Activated CD4-positive, CD25-positive, alpha-beta regulatory T cell treated with anti-CD3 and anti-CD28 coated beads, Interleukin-2, amount 50 U/mL, for 16 hours (primary cell): ENCODE data around the gene SHISA7.

Experiments
- DNase-seq: peaks from one replicate; pipeline ENCODE4 v3.0.0-alpha.2; 2020; ENCODE audit warnings: low read depth, low spot score

Gene SHISA7

DNA sequence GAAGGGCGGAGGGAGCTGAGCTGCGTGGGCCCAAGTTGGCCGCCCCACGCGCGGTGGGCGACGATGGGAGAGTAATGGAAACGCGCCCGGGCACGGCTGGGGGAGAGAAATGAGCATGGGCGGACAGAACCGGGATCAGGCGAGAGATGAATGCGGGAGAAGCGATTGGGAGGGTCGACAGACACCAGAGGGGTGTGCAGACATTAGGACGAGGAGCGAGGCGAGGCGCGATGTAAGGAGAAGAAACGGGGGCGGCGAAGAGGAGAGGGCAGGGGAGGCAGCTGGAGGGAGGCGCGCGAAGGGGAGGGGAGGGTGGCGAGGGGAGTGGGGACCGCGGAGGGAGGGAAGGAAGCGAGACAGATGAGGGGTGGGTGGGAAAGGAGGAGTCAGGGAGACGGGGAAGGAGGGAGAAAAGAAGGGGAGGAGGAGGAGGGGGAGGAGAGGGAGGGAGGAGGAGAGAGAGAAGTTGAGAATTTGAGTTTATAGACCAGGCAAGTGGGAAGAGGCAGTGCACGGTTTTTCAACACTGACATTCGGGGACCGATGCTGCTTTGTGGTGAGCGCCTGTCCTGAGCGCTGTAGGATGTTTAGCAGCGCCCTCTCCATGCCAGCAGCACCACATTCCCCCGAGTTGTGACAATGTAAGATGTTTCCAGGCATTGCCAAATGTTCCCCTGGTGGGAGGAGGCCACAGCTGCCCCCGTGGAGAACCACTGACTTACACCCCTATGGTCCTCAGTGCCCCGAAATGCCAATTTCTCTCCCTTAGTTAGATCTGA lies at the start of gene SHISA7:
Gene SHISA7, minus strand, starts transcription at position 256 of the 779 bp plus-strand sequence. CDS start 437 bp downstream, outside the sequence.
- no peak for DNase-seq

DNA sequence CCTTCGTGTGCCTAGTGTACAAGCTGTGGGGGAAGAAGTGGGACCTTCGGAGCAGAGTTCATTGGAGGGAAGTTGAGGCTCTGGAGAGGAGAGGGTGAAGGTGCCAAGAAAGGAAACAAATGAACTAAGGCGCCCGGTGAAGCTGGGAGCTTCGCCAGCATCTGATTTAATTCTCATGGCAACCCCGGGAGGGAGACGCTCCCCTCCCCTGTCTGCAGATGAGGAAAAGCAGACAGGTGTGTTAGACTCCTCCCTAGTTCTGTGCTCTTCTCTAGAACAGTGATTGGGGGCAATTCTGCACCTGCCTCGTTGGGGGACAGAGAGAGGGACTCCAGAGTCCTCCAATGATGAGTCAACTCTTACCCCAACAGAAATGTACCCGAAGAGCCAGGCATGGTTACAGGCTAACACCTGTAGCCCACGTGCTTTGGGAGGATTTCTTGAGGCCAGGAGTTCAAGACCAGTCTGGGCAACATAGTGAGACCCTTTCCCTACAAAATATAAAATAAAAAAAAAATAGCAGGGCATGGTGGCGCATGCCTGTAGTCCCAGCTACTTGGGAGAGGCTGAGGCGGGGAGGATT lies 49.4 kb upstream of the SHISA7 start:
- no peak for DNase-seq

DNA sequence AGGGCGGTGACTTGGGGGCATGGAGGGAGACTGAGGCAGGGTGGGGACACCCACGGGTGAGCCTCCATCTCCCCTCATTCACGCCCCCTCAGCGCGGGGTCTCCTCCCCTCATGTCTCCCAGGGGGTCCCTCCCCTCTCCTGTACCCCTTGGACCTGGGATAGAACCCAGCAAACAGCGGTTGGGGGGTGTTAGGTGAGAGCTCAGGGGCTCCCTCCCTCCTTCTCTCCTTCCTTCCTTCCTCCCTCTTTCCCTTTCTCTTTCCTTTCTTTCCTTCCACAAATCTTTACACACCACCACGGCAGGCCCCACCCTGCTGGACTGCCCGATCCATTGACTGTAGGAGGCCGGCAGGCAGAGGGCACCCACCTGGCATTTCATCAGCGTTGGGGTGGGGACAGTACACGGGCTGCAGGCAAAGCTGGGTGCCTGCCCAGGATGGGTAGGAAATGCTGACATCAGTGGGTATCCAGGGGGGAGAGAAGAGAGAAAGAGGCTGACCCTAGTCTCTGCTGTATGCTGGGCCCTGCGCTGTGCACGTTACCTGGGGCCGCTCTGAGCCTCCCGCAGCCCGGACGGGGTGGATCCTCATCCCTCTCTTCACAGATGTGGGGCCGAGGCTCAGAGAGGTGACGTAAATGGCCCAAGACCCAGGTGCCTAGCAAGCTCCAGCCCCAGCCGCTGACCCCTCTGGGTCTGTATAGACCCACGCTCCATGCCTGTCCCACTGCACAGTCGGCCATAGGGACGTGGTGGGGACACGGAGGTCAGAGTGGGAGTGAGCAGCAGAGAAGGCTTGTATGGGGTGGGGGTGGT lies 48.7 kb upstream of the SHISA7 start:
- no peak for DNase-seq

DNA sequence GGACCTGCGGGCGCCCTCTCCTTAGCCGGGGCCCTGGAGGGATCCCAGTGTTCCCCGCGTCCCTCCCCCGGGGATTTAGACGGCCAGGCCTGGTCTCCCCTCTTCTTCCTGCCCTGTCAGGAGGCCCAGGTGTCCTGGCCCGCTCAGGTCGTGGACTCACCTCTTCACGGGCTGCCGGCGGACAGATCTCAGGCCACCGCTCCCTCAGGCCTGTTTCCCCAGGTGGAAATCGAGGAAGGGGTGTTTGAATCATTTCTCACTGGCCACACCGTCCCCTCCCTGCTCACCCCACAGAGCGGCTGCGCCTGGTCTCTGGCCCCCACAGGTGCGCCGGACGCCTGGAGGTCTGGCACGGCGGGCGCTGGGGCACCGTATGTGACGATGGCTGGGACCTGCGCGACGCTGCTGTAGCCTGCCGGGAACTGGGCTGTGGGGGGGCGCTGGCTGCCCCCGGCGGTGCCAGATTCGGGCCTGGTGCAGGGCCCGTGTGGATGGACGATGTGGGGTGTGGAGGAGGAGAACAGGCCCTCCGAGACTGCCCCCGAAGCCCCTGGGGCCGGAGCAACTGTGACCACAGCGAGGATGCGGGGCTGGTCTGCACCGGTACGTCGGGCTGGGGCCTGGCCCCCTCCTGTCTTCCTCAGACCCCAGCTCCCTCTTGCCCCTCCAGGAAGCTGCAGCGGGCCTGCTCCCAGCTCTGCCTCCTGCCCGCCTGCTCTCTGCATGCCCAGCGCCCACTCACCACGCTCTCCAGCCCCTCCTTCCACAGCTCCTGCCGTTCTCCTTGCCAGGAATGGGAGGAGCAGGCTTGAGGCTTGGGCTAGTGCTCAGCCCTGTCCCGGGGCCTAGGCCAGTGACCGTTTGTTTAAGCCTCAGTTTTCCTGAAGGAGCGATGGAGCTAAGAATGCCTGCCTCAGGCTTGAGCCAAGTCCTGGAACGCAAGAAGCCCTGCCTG lies 47.7 kb upstream of the SHISA7 start:
- DNase-seq = no peak

DNA sequence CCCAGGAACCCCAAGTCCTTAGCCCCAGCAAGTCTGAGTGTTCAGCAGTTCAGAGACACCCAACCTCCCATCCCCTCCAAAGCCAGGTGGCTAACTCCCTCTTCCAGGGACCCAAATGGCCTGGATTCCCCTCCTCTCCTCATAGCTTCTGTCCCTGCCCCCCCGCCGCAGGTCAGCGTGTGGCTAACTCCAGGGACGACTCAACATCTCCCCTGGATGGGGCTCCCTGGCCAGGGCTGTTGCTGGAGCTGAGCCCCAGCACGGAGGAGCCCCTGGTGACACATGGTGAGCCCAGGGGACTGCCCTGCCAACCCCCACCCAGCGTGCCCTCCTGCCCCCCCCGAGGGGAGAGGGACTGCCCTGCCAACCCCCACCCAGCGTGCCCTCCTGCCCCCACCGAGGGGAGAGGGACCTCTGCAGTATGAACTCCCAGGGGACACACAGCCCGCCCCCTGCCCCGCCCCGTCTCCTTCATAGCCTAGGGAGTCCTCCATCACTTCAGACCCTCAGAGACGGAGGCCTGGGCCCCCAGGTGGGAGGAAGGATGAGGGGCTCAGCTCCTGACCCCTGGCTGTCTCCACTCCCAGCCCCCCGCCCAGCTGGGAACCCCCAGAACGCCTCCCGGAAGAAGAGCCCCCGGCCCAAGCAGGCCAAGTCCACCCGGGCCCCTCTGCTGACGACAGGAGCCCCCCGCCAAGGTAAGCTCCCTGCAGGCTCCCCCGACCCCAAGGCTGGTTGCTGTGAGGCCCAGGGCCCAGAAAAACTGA lies 46.8 kb upstream of the SHISA7 start:
- DNase-seq = no peak

DNA sequence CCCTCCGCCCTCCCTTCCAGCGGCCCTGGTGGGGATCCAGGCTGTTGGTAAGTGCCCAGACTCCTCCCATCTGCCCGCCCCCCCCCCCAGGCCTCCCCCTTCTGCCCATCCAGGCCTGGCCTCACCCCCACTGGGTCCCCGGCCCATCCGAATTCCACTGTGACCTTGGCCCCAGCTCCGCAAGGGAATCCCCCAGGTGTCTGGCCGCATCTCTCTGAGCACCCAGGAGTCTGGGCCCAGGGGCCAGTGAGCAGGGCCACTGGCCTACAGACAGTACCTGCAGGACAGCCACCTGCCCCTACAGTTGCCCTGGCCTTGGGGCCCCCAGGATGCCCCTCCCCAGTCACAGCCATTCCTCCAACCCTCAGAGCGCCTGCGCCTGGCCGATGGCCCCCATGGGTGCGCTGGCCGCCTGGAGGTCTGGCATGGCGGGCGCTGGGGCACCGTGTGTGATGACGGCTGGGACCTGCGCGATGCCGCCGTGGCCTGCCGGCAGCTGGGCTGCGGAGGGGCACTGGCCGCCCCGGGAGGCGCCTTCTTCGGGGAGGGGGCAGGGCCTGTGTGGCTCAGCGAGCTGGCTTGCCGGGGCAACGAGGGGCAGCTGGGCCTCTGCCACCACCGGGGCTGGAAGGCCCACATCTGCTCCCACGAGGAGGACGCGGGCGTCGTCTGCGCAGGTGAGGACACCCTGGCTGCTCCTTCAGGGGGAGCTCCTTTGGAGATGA lies 46.0 kb upstream of the SHISA7 start:
- DNase-seq = no peak

DNA sequence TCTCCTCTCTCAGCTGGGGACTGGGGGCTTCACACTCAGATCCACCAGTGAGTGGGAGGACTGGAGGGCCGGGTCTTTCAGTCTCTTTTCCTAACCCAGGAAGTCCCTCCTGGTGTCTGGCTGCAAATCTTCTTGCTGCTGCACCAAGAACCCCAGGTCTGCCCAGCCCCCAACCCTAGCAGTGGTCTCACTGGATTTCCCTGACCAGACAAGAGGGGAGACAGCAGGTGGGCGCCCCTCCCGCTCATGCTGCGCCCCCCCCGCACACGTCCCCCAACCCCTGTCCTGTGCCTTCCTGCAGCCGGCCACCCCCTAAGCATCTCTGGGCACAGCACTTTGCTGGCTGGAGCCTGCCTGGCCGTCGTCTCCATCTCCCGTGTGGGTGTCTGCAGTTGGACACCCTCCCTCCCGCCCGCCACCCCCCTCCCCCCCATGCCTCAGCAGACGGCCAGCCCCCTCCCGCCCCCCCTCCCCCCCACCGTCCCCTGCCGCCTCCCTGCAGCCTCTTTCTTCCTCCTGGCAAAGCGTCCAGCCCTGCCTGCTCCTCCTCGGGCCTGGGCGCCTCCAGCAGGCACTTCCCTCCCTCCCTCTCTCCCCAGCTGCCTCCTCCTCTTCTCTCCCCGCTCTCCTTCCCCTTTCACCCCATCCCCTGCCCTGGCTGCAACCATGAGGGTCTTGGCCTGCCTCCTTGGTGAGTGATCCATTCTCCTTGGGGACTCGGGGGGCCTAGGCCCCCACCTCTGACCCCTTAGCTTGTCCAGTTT lies 45.0 kb upstream of the SHISA7 start, which contains the start of gene SSC5D:
Gene SSC5D, plus strand, starts transcription at position 513 of the 764 bp plus-strand sequence. Its CDS starts 154 bp downstream, at position 667.
- no peak for DNase-seq

DNA sequence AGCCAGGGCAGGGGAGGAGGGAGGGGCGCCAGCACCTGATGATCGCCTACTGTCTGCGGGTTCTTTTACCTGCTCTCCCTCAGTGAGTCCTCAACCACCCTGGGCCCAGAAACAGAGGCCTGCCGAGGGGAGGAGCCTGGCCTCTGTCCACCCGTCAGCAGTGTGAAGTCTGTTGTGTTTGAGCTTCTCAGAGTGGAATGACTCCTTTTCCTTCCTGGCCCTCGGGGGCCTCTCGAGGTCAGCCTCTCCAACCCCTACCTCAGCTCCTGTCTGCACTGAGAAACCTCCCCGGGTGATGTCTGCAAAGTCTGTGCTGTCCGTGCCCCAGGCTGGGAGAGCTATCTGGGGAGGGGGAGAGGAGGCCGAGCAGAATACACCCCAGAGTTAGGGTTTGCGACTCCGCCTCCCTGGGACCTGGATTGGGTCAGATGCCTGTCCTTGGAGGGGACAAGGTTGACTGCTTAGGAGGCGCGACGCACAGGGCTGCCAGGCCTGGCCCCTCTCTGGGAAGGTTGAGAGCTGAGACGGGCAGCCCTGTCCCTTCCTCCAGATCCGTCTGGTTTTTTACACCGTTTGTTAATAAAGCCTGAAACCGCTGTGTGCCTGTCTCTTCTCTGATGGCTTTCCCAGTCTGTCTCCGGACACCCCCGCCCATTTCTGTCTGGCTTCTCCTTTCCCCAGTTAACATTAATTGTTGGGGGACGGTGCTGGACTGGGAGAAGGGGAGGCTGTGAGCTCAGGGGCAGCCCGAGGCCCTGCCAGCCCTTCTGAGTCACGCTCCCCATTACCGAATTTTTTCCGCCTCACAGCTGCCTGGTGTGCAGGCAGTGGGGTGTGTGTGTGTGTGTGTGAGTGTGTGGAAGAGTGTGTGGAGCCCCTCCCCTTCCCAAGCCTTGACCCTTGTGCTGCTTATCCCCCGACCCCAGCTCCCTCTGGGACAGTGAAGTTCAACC lies 44.1 kb upstream of the SHISA7 start:
- DNase-seq = no peak

DNA sequence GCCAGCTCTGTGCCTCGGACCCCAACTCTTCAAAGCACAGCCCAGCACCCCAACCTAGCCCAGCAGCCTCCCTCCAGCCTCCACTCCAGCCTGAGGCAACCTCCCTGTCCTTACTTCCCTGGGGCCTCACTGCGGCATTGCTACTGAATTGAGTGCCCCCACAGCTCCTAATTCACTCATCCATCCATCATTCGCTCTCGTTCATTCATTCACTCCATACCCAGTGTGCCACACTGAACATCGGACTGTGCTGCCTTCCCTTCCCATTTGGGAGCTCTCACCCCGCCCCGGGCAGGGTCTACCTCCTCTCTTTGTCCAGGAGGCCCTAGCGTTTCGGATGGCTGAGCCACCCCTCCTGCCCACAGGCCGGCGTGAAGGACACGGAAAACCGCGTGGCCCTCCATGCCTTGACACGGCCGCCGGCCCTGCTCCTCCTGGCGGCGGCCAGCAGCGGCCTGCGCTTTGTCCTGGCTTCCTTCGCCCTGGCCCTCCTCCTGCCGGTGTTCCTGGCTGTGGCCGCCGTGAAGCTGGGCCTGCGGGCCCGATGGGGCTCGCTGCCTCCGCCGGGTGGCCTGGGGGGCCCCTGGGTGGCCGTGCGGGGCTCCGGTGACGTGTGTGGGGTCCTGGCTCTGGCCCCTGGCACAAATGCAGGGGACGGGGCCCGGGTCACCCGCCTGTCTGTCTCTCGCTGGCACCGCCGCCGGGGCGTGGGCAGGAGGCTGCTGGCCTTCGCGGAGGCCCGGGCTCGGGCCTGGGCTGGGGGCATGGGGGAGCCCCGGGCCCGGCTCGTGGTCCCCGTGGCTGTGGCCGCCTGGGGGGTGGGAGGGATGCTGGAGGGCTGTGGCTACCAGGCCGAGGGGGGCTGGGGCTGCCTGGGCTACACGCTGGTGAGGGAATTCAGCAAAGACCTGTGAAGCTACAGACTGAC lies 43.2 kb upstream of the SHISA7 start:
- no peak for DNase-seq

DNA sequence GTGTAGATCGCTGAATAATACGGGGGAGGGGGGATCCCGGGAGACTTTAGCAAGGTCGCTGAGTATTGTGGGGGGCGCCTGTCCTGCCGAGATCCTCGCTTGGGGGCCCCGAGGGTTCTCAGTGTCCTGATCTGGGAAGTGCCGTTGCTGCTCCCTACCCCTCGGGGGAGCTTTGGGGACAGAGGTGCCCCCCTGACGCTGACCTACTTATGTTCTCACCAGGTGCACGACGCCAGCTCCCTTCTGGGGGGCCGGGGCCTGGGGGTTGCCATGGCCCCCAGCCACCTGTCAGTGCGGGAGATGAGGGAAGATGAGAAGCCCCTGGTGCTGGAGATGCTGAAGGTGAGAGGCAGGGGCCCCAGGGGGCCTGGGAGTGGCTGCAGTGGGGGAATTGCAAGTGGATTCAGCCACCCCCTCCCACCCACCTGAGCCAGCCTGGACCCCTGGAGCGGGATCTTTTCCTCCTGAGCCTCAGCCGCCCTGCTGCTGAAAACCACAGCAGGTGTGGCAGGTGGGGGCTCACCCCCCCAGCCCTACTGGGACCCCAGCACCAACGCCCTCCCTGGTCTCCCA lies 42.4 kb upstream of the SHISA7 start:
- no peak for DNase-seq

DNA sequence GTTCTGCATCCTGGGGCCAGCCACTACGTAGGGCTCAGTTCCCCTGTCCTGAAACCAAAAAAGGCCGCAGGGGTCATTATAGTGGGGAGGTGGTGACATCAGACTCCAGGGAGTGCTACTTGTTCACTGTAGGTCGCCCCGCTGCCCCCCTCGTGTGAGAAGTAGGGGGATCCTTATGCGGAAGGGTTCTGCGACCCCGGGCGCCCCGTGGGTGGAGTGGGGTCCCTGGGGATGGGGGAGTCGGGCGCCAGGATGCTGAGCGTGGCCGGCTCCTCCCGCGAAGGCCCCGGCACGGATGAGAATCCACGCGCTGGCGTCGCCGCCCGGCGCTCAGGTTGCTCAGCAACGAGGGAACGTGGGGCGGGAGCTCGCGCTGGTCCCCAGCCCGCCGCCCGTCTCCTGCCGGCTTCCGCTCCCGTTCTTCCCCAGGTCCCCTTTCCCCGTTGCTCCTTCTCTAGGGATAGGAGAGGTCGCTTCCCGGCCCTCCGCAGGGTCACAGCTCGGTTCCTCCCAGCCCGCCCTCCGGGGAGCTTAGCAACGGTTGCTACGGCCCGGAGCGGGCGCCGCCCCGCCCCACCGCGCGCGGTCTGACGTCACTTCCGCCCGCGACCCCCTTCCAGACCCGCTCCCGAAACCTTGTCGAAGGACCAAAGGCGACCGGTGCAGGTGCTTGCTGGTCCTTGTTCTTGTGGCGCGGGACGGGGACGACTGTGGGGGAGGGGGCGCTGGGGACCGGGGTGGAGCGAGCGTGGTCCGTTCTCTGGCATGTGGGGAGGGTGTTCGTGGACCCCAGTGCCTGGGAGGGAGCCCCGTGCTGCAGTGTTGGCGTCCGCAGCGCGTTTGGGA lies 41.7 kb upstream of the SHISA7 start, which contains the start of gene NAT14:
Gene NAT14, plus strand, starts transcription at position 596 of the 846 bp plus-strand sequence. CDS start 521 bp downstream, outside the sequence.
- DNase-seq = peak; percentile 35

DNA sequence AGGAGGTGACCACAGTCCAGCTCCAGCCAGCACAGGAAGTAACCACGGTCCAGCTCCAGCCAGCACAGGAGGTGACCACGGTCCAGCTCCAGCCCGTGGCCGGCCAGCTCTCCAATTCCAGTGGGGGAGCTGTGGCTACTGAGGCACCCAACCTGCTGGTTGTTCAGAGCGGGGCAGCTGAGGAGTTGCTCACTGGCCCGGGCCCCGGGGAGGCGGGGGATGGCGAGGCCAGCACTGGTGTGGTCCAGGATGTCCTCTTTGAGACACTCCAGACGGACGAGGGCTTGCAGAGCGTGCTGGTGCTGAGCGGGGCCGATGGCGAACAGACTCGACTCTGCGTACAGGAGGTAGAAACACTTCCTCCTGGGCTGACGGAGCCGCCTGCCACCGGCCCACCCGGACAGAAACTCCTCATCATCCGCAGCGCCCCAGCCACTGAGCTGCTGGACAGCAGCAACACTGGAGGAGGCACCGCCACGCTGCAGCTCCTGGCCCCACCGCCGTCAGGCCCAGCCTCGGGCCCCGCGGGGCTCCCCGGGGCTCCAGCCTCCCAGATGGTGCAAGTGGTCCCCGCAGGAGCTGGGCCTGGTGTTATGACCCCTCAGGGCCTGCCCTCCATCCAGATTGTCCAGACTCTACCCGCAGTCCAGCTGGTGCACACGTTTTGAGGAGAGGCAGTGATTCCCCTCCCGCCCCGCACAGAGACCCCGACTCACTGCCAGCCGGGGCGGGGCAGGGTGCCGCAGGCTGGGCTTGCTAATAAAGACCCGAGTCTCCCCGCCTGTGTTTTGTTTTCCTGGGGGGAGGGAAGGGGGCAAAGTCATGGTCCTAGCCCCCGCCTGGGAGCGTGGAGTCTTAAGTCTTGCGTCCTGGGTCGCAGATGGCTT lies 40.8 kb upstream of the SHISA7 start:
- DNase-seq = no peak

DNA sequence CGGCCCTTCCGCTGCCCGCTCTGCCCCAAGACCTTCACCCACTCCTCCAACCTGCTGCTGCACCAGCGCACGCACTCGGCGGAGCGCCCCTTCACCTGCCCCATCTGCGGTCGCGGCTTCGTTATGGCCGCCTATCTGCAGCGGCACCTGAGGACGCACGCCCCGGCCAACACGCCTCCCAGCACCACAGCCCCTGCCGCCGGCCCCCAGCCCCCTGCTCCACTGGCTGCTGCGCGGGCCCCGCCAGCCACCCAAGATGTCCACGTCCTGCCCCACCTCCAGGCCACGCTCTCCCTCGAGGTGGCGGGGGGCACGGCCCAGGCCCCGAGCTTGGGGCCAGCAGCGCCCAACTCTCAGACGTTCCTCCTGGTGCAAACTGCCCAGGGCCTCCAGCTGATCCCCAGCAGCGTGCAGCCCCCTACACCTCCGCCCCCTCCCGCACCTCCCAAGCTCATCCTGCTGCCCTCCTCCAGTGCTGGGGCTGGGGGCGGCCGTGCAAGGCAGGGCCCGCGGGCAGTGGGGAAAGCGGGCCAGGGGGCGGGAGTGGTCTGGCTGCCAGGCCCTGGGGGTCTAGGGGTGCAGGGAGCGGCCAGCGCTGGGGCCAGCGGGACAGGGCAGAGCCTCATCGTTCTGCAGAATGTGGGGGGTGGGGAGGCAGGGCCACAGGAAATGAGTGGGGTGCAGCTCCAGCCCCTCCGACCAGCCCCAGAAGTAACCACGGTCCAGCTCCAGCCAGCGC lies 40.0 kb upstream of the SHISA7 start:
- DNase-seq = no peak
